ENCODE data around the gene MYEOV. TPM values are rescaled to one million over a fixed set of nuclear protein-coding genes. Genes with fewer than 3 reads are reported as not detected.
A peak's percentile ranks its signal among the peaks of the same experiment; 100 is the strongest.

MYEOV gene
- total RNA-seq, 2 donors from 2014 or later, result 0.16 to 2.9 TPM

- ATAC-seq (no peak), DNase-seq (no peak)
- intact Hi-C loops (cut with DNase I), result no loop called here
These were observed 10.5 kb upstream of the MYEOV start for GRCh38 chr11:69283446-69283845.

- DNase-seq (no peak), ATAC-seq (no peak)
- intact Hi-C loops (cut with DNase I), result no loop called here
These were observed 9.9 kb upstream of the MYEOV start for GRCh38 chr11:69284081-69284511.

DNA sequence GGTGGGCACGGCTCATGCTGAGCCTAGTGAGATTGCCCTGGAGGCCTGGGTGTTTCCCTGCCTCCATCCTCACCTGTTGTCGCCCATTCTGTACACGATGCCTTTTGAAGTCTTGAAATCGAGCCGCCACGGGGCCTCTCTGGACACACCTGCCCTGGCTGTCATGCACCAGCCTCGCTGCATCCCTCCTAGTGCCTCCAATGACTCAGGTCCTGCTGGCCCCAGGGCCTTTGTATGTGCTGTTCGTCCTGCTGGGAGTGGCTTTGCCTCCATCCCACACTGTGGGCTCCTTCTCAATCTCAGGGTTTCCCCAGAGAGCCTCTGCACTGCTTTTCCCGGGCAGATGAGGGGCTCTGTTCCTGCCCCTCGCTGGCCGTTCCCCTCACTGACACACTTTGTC lies 8.9 kb upstream of the MYEOV start:
- ATAC-seq, result no peak
- intact Hi-C loops (cut with DNase I), result no loop called here
- DNase-seq, result no peak

DNA sequence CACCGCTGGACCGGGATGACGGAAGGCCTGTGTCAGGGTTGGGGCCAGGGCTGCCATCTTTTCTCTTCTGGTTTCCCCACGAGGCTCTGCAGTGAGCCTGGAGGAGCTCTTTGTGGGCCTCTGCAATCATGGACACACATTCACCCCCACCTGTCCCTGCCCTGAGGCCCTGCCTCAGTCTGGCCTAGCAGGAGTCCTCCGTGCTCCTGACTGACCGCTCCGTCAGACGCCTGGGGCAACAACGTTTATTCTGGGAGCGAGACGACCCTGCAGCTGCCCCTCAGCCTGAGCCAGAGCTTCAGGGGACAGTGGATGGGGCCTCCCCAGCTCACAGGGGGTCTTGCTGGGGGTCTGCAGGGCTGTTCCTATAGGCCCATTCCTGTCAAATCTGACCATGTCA lies 8.2 kb upstream of the MYEOV start:
- ATAC-seq (no peak), DNase-seq (no peak)
- intact Hi-C loops (cut with DNase I), result no loop called here

- DNase-seq, result no peak
- intact Hi-C loops (cut with DNase I), result no loop called here
These were observed 7.3 kb upstream of the MYEOV start for GRCh38 chr11:69286374-69287371.

DNA sequence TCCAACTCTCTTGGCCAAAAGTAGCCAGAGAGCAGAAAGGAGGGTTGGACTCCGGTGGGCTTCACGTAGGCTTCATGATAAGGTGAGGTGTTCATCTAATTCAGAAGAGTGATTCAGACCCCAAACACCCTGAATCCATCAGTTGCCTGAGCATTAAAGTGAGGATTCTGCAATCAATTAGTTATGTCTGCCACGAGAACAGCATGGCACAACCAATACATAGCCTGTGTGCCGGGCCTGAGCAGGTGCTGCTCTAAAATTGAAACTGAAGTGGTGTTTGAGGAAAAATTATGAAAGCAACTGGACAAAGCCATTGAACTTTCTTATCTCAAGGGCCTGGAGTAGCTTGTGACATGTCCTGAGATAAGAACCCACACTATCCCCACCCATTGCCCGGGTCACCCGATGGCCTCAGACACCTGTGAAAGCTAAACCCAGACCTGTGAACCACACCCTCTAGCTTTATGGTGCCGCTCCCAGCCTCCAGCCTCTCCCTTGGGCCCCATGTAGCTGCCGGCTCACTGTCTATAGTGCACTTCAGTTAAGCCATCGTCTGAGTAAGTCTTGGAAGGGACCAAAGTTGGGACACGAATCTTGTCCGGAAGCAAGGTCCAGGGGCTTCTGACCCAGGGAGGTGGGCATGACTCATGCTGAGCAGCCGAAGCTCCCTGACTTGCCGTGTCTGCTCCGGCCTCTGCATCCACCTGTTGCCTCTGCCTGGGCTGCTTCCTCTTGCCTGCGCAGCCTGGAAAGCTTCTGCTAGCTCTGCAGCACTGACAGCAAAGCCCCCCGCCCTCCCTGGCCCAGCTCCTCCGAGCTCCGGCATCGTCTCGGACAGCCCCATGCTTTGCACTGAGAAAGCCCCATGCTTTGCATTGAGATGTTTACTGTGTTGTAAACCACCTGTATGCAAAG lies 5.7 kb upstream of the MYEOV start:
- intact Hi-C loops (cut with DNase I), result no loop called here
- ATAC-seq, result no peak
- no peak for DNase-seq

More at GRCh38 chr11:69286374-69287371, 7.3 kb upstream of the MYEOV start:
- ATAC-seq, result peak in 1 of 2 donors; percentile 27

GRCh38 chr11:69288883-69289242 lies 5.1 kb upstream of the MYEOV start:
- intact Hi-C loops (cut with DNase I), result no loop called here
- no peak for DNase-seq
- no peak for ATAC-seq

GRCh38 chr11:69290806-69291205 lies 3.1 kb upstream of the MYEOV start:
- ATAC-seq, result no peak
- DNase-seq, result peak; percentile 11
- intact Hi-C loops (cut with DNase I), result loop anchor here (5.0 kb wide), 1 partner anchor 351 kb away; the partner anchor contains the start of gene CCND1 (in 2 of the 2)

- ATAC-seq (no peak), DNase-seq (no peak)
- intact Hi-C loops (cut with DNase I), result loop anchor here (5.0 kb wide), 1 partner anchor 351 kb away; the partner anchor contains the start of gene CCND1 (in 2 of the 2)
These were observed 2.4 kb upstream of the MYEOV start for GRCh38 chr11:69291459-69292110.

DNA sequence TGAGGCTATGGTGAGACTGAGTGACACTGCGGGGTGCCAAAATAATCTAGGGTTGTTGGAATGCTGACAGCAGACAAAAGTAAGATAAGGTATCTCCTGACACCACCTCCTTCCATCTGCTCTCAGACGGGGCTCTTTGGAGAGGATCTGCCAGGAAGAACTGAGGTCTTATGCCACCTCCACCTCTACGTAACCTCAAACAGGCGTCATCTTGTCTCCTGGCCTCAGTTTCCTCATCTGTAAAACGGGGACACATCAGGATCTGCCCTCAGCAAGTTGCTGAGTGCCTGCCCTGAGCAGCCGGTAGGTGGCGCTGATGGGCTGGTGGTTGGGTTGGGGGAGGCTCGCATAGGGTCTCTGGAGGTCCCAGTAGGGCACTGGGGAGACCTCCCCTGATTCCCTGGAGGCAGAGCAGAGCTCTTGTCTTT lies 1.7 kb upstream of the MYEOV start:
- DNase-seq, result no peak
- intact Hi-C loops (cut with DNase I), result loop anchor here (5.0 kb wide), 1 partner anchor 350 kb away; the partner anchor contains the start of gene CCND1 (in 2 of the 2)
- no peak for ATAC-seq

GRCh38 chr11:69293087-69293486 lies 868 bp upstream of the MYEOV start:
- DNase-seq (no peak), ATAC-seq (no peak)
- intact Hi-C loops (cut with DNase I), result loop anchor here (5.0 kb wide), 1 partner anchor 349 kb away; the partner anchor contains the start of gene CCND1 (in 2 of the 2)

- ATAC-seq (no peak), DNase-seq (no peak)
- intact Hi-C loops (cut with DNase I), result loop anchor here (5.0 kb wide), 1 partner anchor 348 kb away; the partner anchor contains the start of gene CCND1 (in 2 of the 2)
These were observed 670 bp downstream of the MYEOV start for GRCh38 chr11:69294571-69295078.

GRCh38 chr11:69295079-69295994 lies 1.4 kb downstream of the MYEOV start:
- DNase-seq (no peak), ATAC-seq (no peak)
- intact Hi-C loops (cut with DNase I), result no loop called here

DNA sequence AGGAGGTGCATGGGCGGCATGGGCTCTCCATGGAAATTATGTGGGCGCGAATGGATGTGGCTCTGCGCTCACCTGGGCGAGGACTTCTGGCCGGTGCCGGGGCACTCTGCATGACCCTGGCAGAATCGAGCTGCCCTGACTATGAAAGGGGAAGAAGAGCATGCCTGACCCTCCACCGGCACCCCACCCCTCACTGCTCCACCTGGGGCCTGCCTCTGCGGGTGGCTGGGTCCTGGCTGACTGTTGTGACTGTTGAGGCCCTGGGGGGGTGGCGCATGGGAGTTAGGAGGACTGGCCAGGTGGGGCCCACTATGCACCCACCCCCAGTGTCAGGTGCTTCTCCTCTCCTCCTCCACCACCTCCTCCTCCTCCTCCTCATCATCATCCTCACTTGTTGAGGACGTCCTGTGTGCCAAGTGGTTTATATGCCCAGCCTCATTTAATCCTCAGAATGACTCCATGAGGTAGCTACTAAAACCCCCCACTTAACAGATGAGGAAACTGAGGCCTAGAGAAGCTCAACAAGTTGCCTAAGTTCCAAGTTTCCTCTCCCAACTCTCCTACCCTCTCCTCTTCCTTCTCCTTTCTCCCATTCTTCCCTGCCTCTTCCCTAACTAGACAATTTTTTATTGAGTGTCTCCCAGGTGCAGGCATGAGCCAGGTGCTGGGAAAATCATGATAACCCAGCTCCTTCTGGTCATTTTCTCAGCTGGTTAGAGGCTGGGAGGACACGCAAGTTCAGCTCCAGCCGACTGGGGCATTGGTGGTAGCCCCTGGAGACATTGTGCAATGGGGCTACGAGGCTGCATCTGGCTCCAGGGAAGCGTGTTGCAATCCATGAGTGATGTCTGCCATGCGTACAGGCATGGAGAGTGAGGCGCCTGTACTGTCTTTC lies 2.3 kb downstream of the MYEOV start:
- ATAC-seq (peak; percentile 5 to 25), DNase-seq (peak; percentile 79)
- intact Hi-C loops (cut with DNase I), result loop anchor here in 1 of 2 donors (2.0 kb wide), 1 partner anchor 173 kb away; no protein-coding TSS in a partner anchor

DNA sequence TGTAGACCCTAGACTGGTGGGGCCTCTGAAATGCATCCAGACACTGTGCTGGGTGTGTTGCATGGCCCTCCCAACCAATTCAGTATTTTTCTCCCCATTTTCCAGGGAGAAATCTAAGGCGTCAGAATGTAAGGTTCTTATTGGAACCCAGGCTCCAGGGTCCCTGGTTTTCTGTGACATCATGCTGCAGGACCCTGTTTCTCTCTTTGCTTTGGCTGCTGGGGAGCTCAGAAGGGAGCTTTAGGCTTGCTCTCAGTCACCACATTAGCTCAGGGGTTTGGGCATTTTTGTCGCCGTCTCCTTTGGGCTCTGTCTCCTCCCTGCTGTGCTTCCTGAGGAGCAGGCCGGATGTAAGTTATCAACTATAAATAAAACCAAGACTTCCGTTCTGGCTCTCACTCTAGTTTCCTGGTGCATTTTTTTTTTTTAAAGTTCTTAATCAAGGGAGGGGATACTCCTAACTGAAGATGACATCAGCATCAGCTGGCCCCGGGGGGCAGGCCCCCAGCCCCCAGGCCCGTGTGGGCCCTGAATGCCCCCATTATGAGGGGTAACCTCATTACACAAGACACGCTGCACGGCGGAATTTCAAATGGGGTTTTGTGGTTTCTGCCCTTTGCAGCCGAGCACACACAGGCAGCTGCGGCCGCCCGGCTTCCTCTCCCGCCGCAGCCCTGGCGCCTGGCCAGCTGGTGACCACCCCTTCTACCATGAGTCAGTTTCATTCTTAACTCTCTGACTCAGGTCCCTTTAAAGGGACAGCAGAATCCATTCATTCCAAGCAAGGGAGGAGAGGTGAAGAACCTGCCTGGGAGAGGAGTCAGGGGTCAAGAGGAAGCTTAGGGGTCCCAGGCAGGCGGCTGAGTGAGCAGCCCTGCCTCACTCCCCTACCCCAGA lies 3.2 kb downstream of the MYEOV start:
- peak; percentile 95 for DNase-seq
- peak; percentile 78 to 81 for ATAC-seq
- intact Hi-C loops (cut with DNase I), result loop anchor here in 1 of 2 donors (2.0 kb wide), 1 partner anchor 174 kb away; no protein-coding TSS in a partner anchor

Data from left cardiac atrium (tissue), 4 donors.